HepG2 (cell line): Measurements from ENCODE around the gene H1-8. TPM values are rescaled to one million over a fixed set of nuclear protein-coding genes. Genes with fewer than 3 reads are reported as not detected.

Source experiments
- AGO2 ChIP-seq: fragments of 200-400 bp; formaldehyde crosslinking; optimal IDR thresholded peaks from 2 replicates; pipeline ENCODE3; 2017; ENCODE audit warnings: mild to moderate bottlenecking, low read depth, low read length, moderate library complexity
- E2F2 ChIP-seq: sonication (generic); formaldehyde crosslinking; IDR thresholded peaks from 2 replicates; pipeline ENCODE4 v1.4.0; 2020; ENCODE audit warnings: missing genetic modification reagents, borderline replicate concordance
- GMEB1 ChIP-seq: sonication (generic); formaldehyde crosslinking; IDR thresholded peaks from 2 replicates; pipeline ENCODE4 v1.5.1; 2020; ENCODE audit warnings: missing genetic modification reagents, mild to moderate bottlenecking, borderline replicate concordance
- MBNL3 ChIP-seq: fragments of 250-450 bp; sonication (Bioruptor Pico); conservative IDR thresholded peaks from 2 replicates; pipeline ENCODE4 v1.8.0; 2022; ENCODE audit warnings: mild to moderate bottlenecking, inconsistent platforms
- NFE2L1 ChIP-seq: sonication (generic); formaldehyde crosslinking; IDR thresholded peaks from 2 replicates; pipeline ENCODE4 v1.4.0; 2020; ENCODE audit warnings: missing genetic modification reagents, mild to moderate bottlenecking, borderline replicate concordance
- PCBP2 ChIP-seq: fragments of 200-400 bp; formaldehyde crosslinking; optimal IDR thresholded peaks from 2 replicates; pipeline ENCODE3; 2018; ENCODE audit warnings: low read length, low read depth; ENCODE audit not compliant: poor library complexity, severe bottlenecking
- SP4 ChIP-seq: sonication (generic); formaldehyde crosslinking; IDR thresholded peaks from 2 replicates; pipeline ENCODE4 v1.8.1; 2023; ENCODE audit warnings: mild to moderate bottlenecking, missing genetic modification reagents
- STAT5B ChIP-seq: sonication (generic); formaldehyde crosslinking; IDR thresholded peaks from 2 replicates; pipeline ENCODE4 v1.4.0; 2020; ENCODE audit warnings: missing genetic modification reagents
- ZFP36L2 ChIP-seq: sonication (generic); formaldehyde crosslinking; IDR thresholded peaks from 2 replicates; pipeline ENCODE4 v1.4.0; 2020; ENCODE audit warnings: missing genetic modification reagents
- ZNF597 ChIP-seq: sonication (generic); formaldehyde crosslinking; IDR thresholded peaks from 2 replicates; pipeline ENCODE4 v1.5.0; 2020; ENCODE audit warnings: missing genetic modification reagents
- ZNF629 ChIP-seq: sonication (generic); formaldehyde crosslinking; conservative IDR thresholded peaks from 2 replicates; pipeline ENCODE4 v1.5.0; 2020; ENCODE audit warnings: missing genetic modification reagents
- ZNF687 ChIP-seq: sonication (generic); formaldehyde crosslinking; IDR thresholded peaks from 2 replicates; pipeline ENCODE4 v1.5.1; 2020; ENCODE audit warnings: mild to moderate bottlenecking, missing genetic modification reagents, moderate library complexity
- ZNF746 ChIP-seq: sonication (generic); formaldehyde crosslinking; IDR thresholded peaks from 2 replicates; pipeline ENCODE4 v1.8.0; 2022; ENCODE audit warnings: mild to moderate bottlenecking, missing genetic modification reagents
- ZNF788 ChIP-seq: sonication (generic); formaldehyde crosslinking; IDR thresholded peaks from 2 replicates; pipeline ENCODE4 v1.5.0; 2020; ENCODE audit warnings: mild to moderate bottlenecking, missing genetic modification reagents, borderline replicate concordance
- ZSCAN31 ChIP-seq: sonication (generic); formaldehyde crosslinking; IDR thresholded peaks from 2 replicates; pipeline ENCODE4 v1.5.0; 2020; ENCODE audit warnings: low read depth, mild to moderate bottlenecking, missing genetic modification reagents
- polyA plus RNA-seq, 8 experiments: library from polyadenylated mRNA; depleted of rRNA in 3 of 8; stranded (reverse) in 7 of 8; unstranded in 1 of 8; fragments of >200 nt; fragmentation: Illumina TruSeq in 4 of 8; extraction: Trizol in 4 of 8; gene quantifications; 2 replicates each; pipeline versions ENCODE4 v1.2.1 to v1.2.3, GENCODE V29; 2011 to 2016; ENCODE audit warnings: low read depth in 4 of 8, missing spikeins in 1 of 8, mixed read lengths in 1 of 8; ENCODE audit not compliant: insufficient read depth in 1 of 8
- total RNA-seq, 5 experiments: library from RNA; depleted of rRNA; stranded (reverse); fragments of >200 nt; fragmentation: Illumina TruSeq; extraction: Trizol; gene quantifications; 2 replicates each; pipeline ENCODE4 v1.2.3, GENCODE V29; 2016; ENCODE audit warnings: low read depth in 1 of 5
- TF ChIP-seq, protein P1 (sequence below): sonication (generic); formaldehyde crosslinking; conservative IDR thresholded peaks from 2 replicates; pipeline ENCODE4 v1.4.0; 2020; ENCODE audit warnings: mild to moderate bottlenecking, missing genetic modification reagents, moderate library complexity

The H1-8 gene
- total and polyA plus RNA-seq, 2 of the 13 experiments (the other 11 are each of a cell fraction or from before 2014, with no cell fraction given): 0.08 TPM; not detected in 1

DNA sequence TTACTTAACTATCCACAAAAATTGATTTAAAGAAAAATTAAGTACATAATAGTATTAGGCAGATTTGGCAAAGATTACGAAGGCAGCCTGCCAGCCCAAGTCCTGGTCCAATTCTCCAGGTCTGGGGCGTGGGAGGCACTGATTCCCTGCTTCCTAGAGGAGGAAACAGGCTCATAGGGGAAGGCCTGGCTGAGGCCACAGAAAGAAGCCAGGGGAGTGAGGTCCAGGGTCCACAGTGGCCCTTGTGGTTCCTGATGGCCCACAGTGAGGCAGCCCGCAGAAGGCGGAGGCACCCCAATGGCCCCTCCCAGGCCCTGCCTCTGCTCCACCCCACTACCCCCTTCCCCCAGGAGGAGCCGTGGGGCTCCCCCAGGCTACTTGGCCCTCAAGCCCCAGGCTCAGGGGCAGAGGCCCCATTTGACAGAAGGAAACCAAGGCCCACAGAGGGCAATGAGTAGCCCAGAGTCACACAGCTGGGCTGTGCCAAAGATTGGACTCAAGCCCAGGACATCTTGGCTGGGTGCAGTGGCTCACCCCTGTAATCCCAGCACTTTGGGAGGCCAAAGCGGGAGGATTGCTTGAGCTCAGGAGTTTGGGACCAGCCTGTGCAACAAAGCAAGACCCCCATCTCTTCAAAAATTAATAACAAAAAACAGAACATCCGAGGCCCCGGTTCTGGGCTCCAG lies 21.0 kb downstream of the H1-8 start (continued):
- TF ChIP-seq ZNF687 (CRISPR knock-in tag): peak; percentile 60
- no peak for TF ChIP-seq SP4
- no peak for TF ChIP-seq NFE2L1 (CRISPR knock-in tag)
- peak; percentile 27; the same call in 1 of the 2 replicates for TF ChIP-seq ZNF629
- TF ChIP-seq ZNF788: no peak
- TF ChIP-seq E2F2: no peak
- TF ChIP-seq STAT5B: no peak
- TF ChIP-seq MBNL3 (CRISPR knock-in tag): no peak
- TF ChIP-seq PCBP2: no peak
- no peak for TF ChIP-seq ZNF746 (CRISPR knock-in tag)
- no peak for TF ChIP-seq ZNF597 (CRISPR knock-in tag)
- no peak for TF ChIP-seq GMEB1 (CRISPR knock-in tag)
- no peak for TF ChIP-seq ZFP36L2 (CRISPR knock-in tag)
- TF ChIP-seq, protein P1, sequence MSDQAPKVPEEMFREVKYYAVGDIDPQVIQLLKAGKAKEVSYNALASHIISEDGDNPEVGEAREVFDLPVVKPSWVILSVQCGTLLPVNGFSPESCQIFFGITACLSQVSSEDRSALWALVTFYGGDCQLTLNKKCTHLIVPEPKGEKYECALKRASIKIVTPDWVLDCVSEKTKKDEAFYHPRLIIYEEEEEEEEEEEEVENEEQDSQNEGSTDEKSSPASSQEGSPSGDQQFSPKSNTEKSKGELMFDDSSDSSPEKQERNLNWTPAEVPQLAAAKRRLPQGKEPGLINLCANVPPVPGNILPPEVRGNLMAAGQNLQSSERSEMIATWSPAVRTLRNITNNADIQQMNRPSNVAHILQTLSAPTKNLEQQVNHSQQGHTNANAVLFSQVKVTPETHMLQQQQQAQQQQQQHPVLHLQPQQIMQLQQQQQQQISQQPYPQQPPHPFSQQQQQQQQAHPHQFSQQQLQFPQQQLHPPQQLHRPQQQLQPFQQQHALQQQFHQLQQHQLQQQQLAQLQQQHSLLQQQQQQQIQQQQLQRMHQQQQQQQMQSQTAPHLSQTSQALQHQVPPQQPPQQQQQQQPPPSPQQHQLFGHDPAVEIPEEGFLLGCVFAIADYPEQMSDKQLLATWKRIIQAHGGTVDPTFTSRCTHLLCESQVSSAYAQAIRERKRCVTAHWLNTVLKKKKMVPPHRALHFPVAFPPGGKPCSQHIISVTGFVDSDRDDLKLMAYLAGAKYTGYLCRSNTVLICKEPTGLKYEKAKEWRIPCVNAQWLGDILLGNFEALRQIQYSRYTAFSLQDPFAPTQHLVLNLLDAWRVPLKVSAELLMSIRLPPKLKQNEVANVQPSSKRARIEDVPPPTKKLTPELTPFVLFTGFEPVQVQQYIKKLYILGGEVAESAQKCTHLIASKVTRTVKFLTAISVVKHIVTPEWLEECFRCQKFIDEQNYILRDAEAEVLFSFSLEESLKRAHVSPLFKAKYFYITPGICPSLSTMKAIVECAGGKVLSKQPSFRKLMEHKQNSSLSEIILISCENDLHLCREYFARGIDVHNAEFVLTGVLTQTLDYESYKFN (CRISPR knock-in tag): 0 out of 2 replicates have a peak, but pooled peaks have one; percentile 22
- TF ChIP-seq ZSCAN31: no peak
- TF ChIP-seq AGO2: no peak
